Measurements from ENCODE around the gene UBQLN4. TPM values are rescaled to one million over a fixed set of nuclear protein-coding genes. Genes with fewer than 3 reads are reported as not detected.

The UBQLN4 gene
- 10.9 and 12.9 TPM in 2 replicates for total RNA-seq

GRCh38 chr1:156053768-156054499 lies at the start of gene UBQLN4:
Gene UBQLN4 (minus strand): TSS chr1:156053798. CDS start chr1:156053701, 97 bp downstream.

GRCh38 chr1:156082309-156083091 lies 28.9 kb upstream of the UBQLN4 start, which contains the start of gene MEX3A:
Gene MEX3A (minus strand): TSS chr1:156082465. CDS start chr1:156081998, 467 bp downstream.

GRCh38 chr1:156060937-156061636 lies 7.5 kb upstream of the UBQLN4 start, which contains the start of gene RAB25:
Gene RAB25 (plus strand): TSS chr1:156061160. CDS start chr1:156061401, 241 bp downstream.

GRCh38 chr1:156054500-156055280 lies 1.1 kb upstream of the UBQLN4 start, which contains the start of gene LAMTOR2:
Gene LAMTOR2 (plus strand): TSS chr1:156054782. CDS start chr1:156054890, 108 bp downstream.

GRCh38 chr1:156020293-156021092 lies 33.1 kb downstream of the UBQLN4 start, which contains the start of gene SSR2:
Gene SSR2 (minus strand): TSS chr1:156020951. CDS start chr1:156020167, 784 bp downstream.

Other genes starting within 250 kb of the UBQLN4 start
- 30.8 and 34.9 TPM in 2 replicates for gene GON4L, start 196.6 kb downstream of the UBQLN4 start, total RNA-seq
- 50.8 and 57.1 TPM in 2 replicates for gene SYT11, start 194.2 kb downstream of the UBQLN4 start, total RNA-seq
- 33.4 and 49.2 TPM in 2 replicates for gene RIT1, start 142.4 kb downstream of the UBQLN4 start, total RNA-seq
- gene KHDC4, start 119.4 kb downstream of the UBQLN4 start, total RNA-seq, result 23.1 and 26.5 TPM in 2 replicates
- gene RXFP4, start 112.2 kb downstream of the UBQLN4 start, total RNA-seq, result not detected in 2 replicates
- 109 and 173 TPM in 2 replicates for gene ARHGEF2, start 75.3 kb downstream of the UBQLN4 start, total RNA-seq
- 512 and 711 TPM in 2 replicates for gene SSR2, start 32.8 kb downstream of the UBQLN4 start, total RNA-seq
- 49.6 and 72.1 TPM in 2 replicates for gene LAMTOR2, start 984 bp upstream of the UBQLN4 start, total RNA-seq
- gene RAB25, start 7.4 kb upstream of the UBQLN4 start, total RNA-seq, result not detected in 2 replicates
- 0.73 and 2.0 TPM in 2 replicates for gene MEX3A, start 28.7 kb upstream of the UBQLN4 start, total RNA-seq
- gene LMNA, start 60.9 kb upstream of the UBQLN4 start, total RNA-seq, result 2,363 and 2,796 TPM in 2 replicates
- gene SEMA4A, start 99.8 kb upstream of the UBQLN4 start, total RNA-seq, result 1.7 and 1.8 TPM in 2 replicates
- gene SLC25A44, start 140.3 kb upstream of the UBQLN4 start, total RNA-seq, result 7.7 and 8.1 TPM in 2 replicates
- gene PMF1, start 159.2 kb upstream of the UBQLN4 start, total RNA-seq, result 23.8 and 54.4 TPM in 2 replicates
- 0.83 TPM in 1 of 2 replicates, not detected in the other for gene BGLAP, start 188.4 kb upstream of the UBQLN4 start, total RNA-seq
- 0.29 and 0.66 TPM in 2 replicates for gene PAQR6, start 194.3 kb upstream of the UBQLN4 start, total RNA-seq
- gene SMG5, start 229.0 kb upstream of the UBQLN4 start, total RNA-seq, result 40.3 and 68.3 TPM in 2 replicates
- 1.3 and 3.0 TPM in 2 replicates for gene TMEM79, start 230.5 kb upstream of the UBQLN4 start, total RNA-seq
- gene GLMP, start 241.9 kb upstream of the UBQLN4 start, total RNA-seq, result 79.4 and 138 TPM in 2 replicates
- gene VHLL, start 245.5 kb upstream of the UBQLN4 start, total RNA-seq, result not detected in 2 replicates